PFSK-1 (cell line): ENCODE measurements around the gene NECTIN1.

Experiments
- FOXP2 ChIP-seq: optimal IDR thresholded peaks from 2 replicates; pipeline ENCODE3; 2011; ENCODE audit warnings: borderline replicate concordance, control low read depth, inconsistent platforms; ENCODE audit not compliant: insufficient read depth; ENCODE audit errors: extremely low read length, extremely low read depth
- POLR2AphosphoS5 ChIP-seq: IDR thresholded peaks from 2 replicates; pipeline ENCODE4 v1.6.1; 2012; ENCODE audit warnings: low read depth, mild to moderate bottlenecking, control low read depth, low read length, moderate library complexity
- REST ChIP-seq, 2 experiments: IDR thresholded peaks; 2 replicates each; pipeline versions ENCODE4 v1.6.1 to v1.8.0; 2011 to 2012; ENCODE audit warnings: low read depth in 2 of 2, low read length in 2 of 2, control low read depth in 1 of 2, inconsistent platforms in 1 of 2, mild to moderate bottlenecking in 1 of 2, moderate library complexity in 1 of 2; ENCODE audit not compliant: insufficient read depth in 1 of 2
- SIN3A ChIP-seq: IDR thresholded peaks from 2 replicates; pipeline ENCODE4 v1.6.1; 2012; ENCODE audit warnings: mild to moderate bottlenecking, low read length, moderate library complexity, borderline replicate concordance; ENCODE audit not compliant: insufficient read depth
- TAF1 ChIP-seq: IDR thresholded peaks from 2 replicates; pipeline ENCODE4 v1.6.1; 2012; ENCODE audit warnings: low read length, control low read depth, borderline replicate concordance; ENCODE audit not compliant: insufficient read depth

The NECTIN1 gene

GRCh38 chr11:119590651-119591351, 138.2 kb downstream of the NECTIN1 start:
- TF ChIP-seq REST (IDR thresholded peaks at IDR 0.05; ENCODE audit: insufficient read depth in 1 of 2, low read depth in 2 of 2, low read length in 2 of 2), result no peak
- no peak for TF ChIP-seq POLR2AphosphoS5
- TF ChIP-seq TAF1, result no peak
- no peak for TF ChIP-seq FOXP2
- TF ChIP-seq SIN3A, result no peak

GRCh38 chr11:119589001-119589400, 140.0 kb downstream of the NECTIN1 start:
- TF ChIP-seq REST (IDR thresholded peaks at IDR 0.05; ENCODE audit: insufficient read depth in 1 of 2, low read depth in 2 of 2, low read length in 2 of 2) (no peak), SIN3A (no peak), TAF1 (no peak), POLR2AphosphoS5 (no peak), FOXP2 (no peak)
